ENCODE data around the gene ITPR1. TPM values are rescaled to one million over a fixed set of nuclear protein-coding genes. Genes with fewer than 3 reads are reported as not detected.
A peak's percentile ranks its signal among the peaks of the same experiment; 100 is the strongest.

Gene ITPR1
- polyA plus RNA-seq (1.3 and 2.1 TPM in 2 replicates), polyA minus RNA-seq (0.97 and 1.2 TPM in 2 replicates)

DNA sequence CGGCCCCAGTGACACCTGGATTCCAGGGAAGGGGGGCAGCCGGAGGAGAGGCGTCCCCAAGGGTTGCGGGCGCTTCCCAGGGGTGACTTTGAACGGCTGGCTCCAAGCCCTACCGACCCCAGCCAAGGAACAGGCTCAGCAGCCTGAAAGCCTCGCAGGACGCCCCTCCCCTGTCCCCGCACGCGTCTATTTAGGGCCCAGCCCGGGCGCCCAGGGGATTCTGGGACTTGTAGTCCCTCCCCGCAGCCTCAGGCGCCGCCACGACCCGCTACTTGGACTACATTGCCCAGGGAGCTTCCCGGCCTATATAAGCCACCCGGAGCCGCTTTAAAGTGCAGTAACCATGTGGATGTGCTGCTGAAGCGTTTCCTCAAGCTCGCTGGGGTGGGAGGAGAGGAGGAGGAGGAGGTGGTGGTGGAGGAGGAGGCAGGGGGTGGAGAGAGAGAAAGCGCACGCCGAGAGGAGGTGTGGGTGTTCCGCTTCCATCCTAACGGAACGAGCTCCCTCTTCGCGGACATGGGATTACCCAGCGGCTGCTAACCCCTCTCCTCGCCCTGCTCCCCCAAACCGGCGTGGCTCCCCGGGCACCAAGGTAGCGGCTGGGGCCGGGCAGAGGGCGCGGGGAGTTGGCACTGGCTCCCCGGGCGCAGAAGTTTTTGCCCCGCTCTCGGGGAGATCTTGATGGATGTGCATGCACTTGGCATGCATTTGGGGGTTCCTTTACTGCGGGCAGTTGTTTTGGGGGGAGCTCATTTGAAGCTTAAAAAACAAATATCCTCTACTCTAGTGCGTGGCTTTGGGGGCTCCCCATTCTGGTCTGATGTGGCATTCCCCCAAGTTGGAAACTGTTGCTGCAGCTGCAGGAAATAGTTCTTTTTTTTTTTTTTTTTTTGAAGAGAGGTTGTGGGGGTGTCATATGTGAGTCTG is at the start of gene ITPR1:
Gene ITPR1 (plus strand): TSS at position 335 of the 927 bp plus-strand sequence. CDS start 23,144 bp downstream, outside the sequence.
- H3K9ac ChIP-seq (ENCODE audit: low read length): peak within 1 kb of the TSS; percentile 61

DNA sequence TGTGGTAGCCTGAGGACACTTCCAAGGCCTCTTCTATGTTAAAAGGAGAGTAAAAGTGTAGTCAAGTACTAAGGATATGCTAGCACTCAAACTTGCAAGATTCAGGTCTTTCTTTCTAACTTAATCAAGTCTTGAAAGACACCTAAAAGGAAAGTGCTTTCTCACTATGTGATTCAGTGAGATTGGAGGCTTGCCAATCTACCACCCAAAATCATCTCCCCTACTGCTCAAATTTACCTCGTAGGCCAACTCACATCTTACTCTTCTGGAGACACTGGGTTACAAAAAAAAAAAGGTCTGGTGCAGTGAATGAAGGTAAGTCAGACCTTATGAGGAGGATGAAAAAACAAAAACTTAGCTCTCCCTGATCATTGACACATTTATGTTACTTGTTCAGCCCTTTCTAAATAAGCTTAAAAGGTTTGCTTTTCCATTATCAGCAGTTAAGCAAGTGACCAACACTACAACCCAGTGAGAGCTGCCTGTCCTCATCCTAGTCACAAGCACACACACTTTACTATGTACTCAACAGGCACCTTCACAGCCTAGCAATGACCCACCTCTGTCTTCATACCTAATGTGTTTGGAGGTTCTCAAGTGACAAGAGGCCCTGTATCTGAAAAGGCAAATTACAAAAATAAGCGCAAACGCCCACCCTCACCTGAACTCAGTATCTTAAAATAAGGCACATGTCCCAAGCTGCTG is 45.7 kb upstream of the ITPR1 start:
- no peak overlapping the region for H3K4me2 ChIP-seq (ENCODE audit: low read length)
- H2AFZ ChIP-seq (ENCODE audit: low read depth, low read length): no peak overlapping the region
- no peaks in the 10 kb centered on the region for H3K9me2 ChIP-seq (ENCODE audit: insufficient read depth, low read length)
- no peaks in the 10 kb centered on the region for H3K79me2 ChIP-seq (replicated peaks; ENCODE audit: insufficient read depth, low read length)
- no peak overlapping the region for H3K9ac ChIP-seq (ENCODE audit: low read length)
- no peaks in the 10 kb centered on the region for H3K9me3 ChIP-seq (ENCODE audit: low read length)
- H4K20me1 ChIP-seq (ENCODE audit: insufficient read depth): no peaks in the 10 kb centered on the region
- no peak overlapping the region for H3K4me3 ChIP-seq (ENCODE audit: low read length)
- H3K36me3 ChIP-seq (ENCODE audit: insufficient read depth, low read length): no peaks in the 10 kb centered on the region
- H3K27ac ChIP-seq (ENCODE audit: low read length): no peak overlapping the region
- no peaks in the 10 kb centered on the region for H3F3A ChIP-seq (ENCODE audit: insufficient read depth, low read length, poor library complexity, severe bottlenecking)
- H3K27me3 ChIP-seq (ENCODE audit: insufficient read depth, low read depth, low read length): no peaks in the 10 kb centered on the region
- TF ChIP-seq EZH2 (IDR thresholded peaks at IDR 0.05; ENCODE audit: borderline replicate concordance, insufficient read depth, low read length, poor library complexity, severe bottlenecking) (no peak), RAD21 (conservative IDR thresholded peaks at IDR 0.05) (no peak), EP300 (conservative IDR thresholded peaks at IDR 0.05; ENCODE audit: poor library complexity, severe bottlenecking) (no peak), TAF1 (IDR thresholded peaks at IDR 0.05; ENCODE audit: low read depth) (no peak), MXI1 (conservative IDR thresholded peaks at IDR 0.05; ENCODE audit: poor library complexity, severe bottlenecking) (no peak), SMC3 (conservative IDR thresholded peaks at IDR 0.05; ENCODE audit: poor library complexity) (no peak), POLR2AphosphoS5 (IDR thresholded peaks at IDR 0.05) (no peak)
- TF ChIP-seq, protein P1, sequence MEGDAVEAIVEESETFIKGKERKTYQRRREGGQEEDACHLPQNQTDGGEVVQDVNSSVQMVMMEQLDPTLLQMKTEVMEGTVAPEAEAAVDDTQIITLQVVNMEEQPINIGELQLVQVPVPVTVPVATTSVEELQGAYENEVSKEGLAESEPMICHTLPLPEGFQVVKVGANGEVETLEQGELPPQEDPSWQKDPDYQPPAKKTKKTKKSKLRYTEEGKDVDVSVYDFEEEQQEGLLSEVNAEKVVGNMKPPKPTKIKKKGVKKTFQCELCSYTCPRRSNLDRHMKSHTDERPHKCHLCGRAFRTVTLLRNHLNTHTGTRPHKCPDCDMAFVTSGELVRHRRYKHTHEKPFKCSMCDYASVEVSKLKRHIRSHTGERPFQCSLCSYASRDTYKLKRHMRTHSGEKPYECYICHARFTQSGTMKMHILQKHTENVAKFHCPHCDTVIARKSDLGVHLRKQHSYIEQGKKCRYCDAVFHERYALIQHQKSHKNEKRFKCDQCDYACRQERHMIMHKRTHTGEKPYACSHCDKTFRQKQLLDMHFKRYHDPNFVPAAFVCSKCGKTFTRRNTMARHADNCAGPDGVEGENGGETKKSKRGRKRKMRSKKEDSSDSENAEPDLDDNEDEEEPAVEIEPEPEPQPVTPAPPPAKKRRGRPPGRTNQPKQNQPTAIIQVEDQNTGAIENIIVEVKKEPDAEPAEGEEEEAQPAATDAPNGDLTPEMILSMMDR (IDR thresholded peaks at IDR 0.05; ENCODE audit: poor library complexity, severe bottlenecking): no peak

More for the DNA sequence above, at the start of gene ITPR1:
- no peaks in the 10 kb centered on the region for H3K9me3 ChIP-seq (ENCODE audit: low read length)
- no peaks in the 10 kb centered on the region for H4K20me1 ChIP-seq (ENCODE audit: insufficient read depth)
- peak within 1 kb of the TSS; percentile 94 for H3K4me2 ChIP-seq (ENCODE audit: low read length)
- H3F3A ChIP-seq (ENCODE audit: insufficient read depth, low read length, poor library complexity, severe bottlenecking): no peaks in the 10 kb centered on the region
- H3K79me2 ChIP-seq (replicated peaks; ENCODE audit: insufficient read depth, low read length): no peaks in the 10 kb centered on the region
- peak within 1 kb of the TSS; percentile 51 for H2AFZ ChIP-seq (ENCODE audit: low read depth, low read length)
- TF ChIP-seq RAD21 (conservative IDR thresholded peaks at IDR 0.05) (no peak), EZH2 (IDR thresholded peaks at IDR 0.05; ENCODE audit: borderline replicate concordance, insufficient read depth, low read length, poor library complexity, severe bottlenecking) (no peak), MXI1 (conservative IDR thresholded peaks at IDR 0.05; ENCODE audit: poor library complexity, severe bottlenecking) (peak; percentile 91), TAF1 (IDR thresholded peaks at IDR 0.05; ENCODE audit: low read depth) (peak; percentile 94), POLR2AphosphoS5 (IDR thresholded peaks at IDR 0.05) (peak; percentile 83), SMC3 (conservative IDR thresholded peaks at IDR 0.05; ENCODE audit: poor library complexity) (peak; percentile 18), EP300 (conservative IDR thresholded peaks at IDR 0.05; ENCODE audit: poor library complexity, severe bottlenecking) (peak; percentile 39)
- TF ChIP-seq, protein P2, sequence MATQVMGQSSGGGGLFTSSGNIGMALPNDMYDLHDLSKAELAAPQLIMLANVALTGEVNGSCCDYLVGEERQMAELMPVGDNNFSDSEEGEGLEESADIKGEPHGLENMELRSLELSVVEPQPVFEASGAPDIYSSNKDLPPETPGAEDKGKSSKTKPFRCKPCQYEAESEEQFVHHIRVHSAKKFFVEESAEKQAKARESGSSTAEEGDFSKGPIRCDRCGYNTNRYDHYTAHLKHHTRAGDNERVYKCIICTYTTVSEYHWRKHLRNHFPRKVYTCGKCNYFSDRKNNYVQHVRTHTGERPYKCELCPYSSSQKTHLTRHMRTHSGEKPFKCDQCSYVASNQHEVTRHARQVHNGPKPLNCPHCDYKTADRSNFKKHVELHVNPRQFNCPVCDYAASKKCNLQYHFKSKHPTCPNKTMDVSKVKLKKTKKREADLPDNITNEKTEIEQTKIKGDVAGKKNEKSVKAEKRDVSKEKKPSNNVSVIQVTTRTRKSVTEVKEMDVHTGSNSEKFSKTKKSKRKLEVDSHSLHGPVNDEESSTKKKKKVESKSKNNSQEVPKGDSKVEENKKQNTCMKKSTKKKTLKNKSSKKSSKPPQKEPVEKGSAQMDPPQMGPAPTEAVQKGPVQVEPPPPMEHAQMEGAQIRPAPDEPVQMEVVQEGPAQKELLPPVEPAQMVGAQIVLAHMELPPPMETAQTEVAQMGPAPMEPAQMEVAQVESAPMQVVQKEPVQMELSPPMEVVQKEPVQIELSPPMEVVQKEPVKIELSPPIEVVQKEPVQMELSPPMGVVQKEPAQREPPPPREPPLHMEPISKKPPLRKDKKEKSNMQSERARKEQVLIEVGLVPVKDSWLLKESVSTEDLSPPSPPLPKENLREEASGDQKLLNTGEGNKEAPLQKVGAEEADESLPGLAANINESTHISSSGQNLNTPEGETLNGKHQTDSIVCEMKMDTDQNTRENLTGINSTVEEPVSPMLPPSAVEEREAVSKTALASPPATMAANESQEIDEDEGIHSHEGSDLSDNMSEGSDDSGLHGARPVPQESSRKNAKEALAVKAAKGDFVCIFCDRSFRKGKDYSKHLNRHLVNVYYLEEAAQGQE (IDR thresholded peaks at IDR 0.05; ENCODE audit: borderline replicate concordance): peak; percentile 71
- TF ChIP-seq, protein P1 (IDR thresholded peaks at IDR 0.05; ENCODE audit: poor library complexity, severe bottlenecking): peak; percentile 18
- H3K9me2 ChIP-seq (ENCODE audit: insufficient read depth, low read length): no peaks in the 10 kb centered on the region
- no peaks in the 10 kb centered on the region for H3K36me3 ChIP-seq (ENCODE audit: insufficient read depth, low read length)
- H3K4me3 ChIP-seq (ENCODE audit: low read length): peak within 1 kb of the TSS; percentile 76
- peak within 1 kb of the TSS; percentile 49 for H3K27ac ChIP-seq (ENCODE audit: low read length)
- H3K27me3 ChIP-seq (ENCODE audit: insufficient read depth, low read depth, low read length): peaks cover 18% of the 10 kb centered on the region

Data from neural cell (in vitro differentiated cells).